ENCODE results near the gene PLIN4.
"Not testable (repeated sequence)": the region's sequence is repeated elsewhere in the genome, so short reads cannot be mapped to it uniquely, and the experiment has no call there.

Gene PLIN4

DNA sequence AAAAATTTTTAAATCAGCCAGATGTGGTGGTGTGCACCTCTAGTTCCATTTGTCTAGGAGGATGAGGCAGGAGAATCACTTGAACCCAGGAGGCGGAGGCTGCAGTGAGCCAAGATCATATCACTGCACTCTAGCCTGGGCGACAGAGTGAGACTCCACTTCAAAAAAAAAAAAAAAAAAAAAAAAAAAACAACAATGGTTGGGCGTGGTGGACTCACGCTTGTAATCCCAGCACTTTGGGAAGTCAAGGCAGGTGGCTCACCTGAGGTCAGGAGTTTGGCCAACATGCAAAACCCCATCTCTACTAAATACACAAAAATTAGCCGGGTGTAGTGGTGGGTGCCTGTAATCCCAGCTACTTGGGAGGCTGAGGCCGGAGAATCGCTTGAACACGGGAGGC lies 9.1 kb upstream of the PLIN4 start:
- FAIRE-seq = not testable (repeated sequence)

GRCh38 chr19:4525563-4526002 lies 7.3 kb upstream of the PLIN4 start:
- no peak for FAIRE-seq
- no peak for DNase-seq (ENCODE audit: extremely low spot score, insufficient read length, low read depth)

More for the DNA sequence above, 9.1 kb upstream of the PLIN4 start:
- DNase-seq (ENCODE audit: extremely low spot score, insufficient read length, low read depth) = not testable (repeated sequence)

- FAIRE-seq = peak; percentile 73
Observed at GRCh38 chr19:4524808-4525562, 6.7 kb upstream of the PLIN4 start.

DNA sequence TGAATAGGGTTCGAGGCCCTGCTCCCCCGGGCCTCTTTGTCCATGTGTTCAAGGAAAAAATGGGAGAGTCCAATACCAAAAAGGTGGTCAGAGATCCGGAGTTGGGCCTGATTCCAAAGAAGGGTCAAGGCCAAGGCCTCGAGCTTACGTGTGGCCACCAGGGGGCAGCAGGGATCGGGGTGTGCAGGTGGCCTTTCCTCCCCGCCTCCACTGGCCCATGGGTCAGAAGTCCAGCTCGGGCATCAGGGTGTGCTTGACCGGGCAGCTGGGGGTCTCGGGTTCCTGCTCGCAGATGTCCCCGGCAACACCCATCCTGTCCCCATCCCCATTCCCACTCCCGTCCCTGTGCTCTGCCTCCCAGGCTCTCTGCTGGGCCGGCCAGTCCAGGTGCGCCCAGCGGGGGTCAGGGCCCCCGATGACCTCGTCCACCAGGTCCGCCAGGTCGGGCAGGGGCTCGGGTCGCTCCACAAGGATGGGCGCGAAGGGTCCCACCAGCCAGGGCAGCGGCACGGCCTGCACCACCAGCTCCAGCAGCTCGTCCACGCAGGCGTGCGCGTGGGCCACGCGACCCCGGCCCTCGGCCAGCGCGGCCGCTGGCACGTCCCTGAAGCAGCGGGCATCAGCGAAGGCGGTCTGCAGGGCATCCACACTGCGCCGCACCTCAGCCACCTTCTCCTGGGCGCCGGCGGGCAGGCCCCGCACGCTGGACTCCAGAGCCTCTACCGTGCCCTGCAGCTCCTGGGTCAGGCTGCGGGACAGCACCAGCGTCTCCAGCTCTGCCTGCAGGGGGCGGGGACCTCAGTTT lies 5.2 kb upstream of the PLIN4 start:
- DNase-seq (ENCODE audit: extremely low spot score, insufficient read length, low read depth) = peak; percentile 32
- peak; percentile 59 for FAIRE-seq

More at GRCh38 chr19:4524808-4525562, 6.7 kb upstream of the PLIN4 start:
- peak; percentile 36 for DNase-seq (ENCODE audit: extremely low spot score, insufficient read length, low read depth)

GRCh38 chr19:4522291-4523002 lies 4.2 kb upstream of the PLIN4 start:
- FAIRE-seq = no peak
- DNase-seq (ENCODE audit: extremely low spot score, insufficient read length, low read depth) = no peak

GRCh38 chr19:4521888-4522242 lies 3.6 kb upstream of the PLIN4 start:
- no peak for FAIRE-seq
- no peak for DNase-seq (ENCODE audit: extremely low spot score, insufficient read length, low read depth)

DNA sequence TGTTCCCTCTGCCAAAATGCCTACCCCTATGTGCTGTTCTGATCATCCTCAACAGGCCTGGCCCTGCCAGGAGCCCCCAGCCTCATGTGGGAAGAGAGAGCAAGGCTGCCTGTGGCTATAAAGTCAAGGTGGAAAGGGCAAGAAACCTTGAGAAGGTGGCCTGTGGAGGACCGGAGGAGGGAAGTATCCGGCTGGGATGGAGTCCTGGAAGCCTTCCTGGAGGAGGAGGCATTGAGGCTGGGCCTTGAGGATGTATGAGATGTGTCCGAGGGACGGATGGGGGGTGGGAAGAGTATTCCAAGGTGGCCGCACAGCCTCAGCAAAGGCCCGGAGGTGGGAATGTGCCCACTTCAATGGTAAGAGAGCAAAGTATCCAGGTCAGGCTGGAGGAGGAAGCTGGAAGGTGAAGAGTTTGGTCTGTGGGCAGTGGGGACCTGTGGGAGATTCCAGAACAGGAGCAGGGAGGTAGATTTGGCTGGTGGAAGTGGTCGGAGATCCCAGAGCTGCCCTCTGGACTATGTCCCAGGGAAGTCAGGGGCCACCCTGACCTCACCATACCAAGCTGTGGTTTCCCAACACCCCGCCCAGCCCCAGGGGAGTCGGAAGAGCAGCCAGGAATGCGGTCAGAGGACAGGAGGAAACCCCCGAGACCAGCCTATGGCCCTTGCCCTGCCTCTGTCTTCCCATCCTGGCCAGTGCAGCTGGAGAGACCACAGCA lies 3.0 kb upstream of the PLIN4 start:
- FAIRE-seq = no peak
- no peak for DNase-seq (ENCODE audit: extremely low spot score, insufficient read length, low read depth)

GRCh38 chr19:4519521-4520277 lies 1.4 kb upstream of the PLIN4 start:
- FAIRE-seq = no peak

GRCh38 chr19:4519172-4519496 lies 848 bp upstream of the PLIN4 start:
- no peak for FAIRE-seq
- DNase-seq (ENCODE audit: extremely low spot score, insufficient read length, low read depth) = no peak

More at GRCh38 chr19:4519521-4520277, 1.4 kb upstream of the PLIN4 start:
- DNase-seq (ENCODE audit: extremely low spot score, insufficient read length, low read depth) = no peak

GRCh38 chr19:4517451-4518057 lies 732 bp downstream of the PLIN4 start:
- no peak for DNase-seq (ENCODE audit: extremely low spot score, insufficient read length, low read depth)
- FAIRE-seq = no peak

GRCh38 chr19:4516939-4517300 lies 1.4 kb downstream of the PLIN4 start:
- FAIRE-seq (no peak), DNase-seq (ENCODE audit: extremely low spot score, insufficient read length, low read depth) (no peak)

DNA sequence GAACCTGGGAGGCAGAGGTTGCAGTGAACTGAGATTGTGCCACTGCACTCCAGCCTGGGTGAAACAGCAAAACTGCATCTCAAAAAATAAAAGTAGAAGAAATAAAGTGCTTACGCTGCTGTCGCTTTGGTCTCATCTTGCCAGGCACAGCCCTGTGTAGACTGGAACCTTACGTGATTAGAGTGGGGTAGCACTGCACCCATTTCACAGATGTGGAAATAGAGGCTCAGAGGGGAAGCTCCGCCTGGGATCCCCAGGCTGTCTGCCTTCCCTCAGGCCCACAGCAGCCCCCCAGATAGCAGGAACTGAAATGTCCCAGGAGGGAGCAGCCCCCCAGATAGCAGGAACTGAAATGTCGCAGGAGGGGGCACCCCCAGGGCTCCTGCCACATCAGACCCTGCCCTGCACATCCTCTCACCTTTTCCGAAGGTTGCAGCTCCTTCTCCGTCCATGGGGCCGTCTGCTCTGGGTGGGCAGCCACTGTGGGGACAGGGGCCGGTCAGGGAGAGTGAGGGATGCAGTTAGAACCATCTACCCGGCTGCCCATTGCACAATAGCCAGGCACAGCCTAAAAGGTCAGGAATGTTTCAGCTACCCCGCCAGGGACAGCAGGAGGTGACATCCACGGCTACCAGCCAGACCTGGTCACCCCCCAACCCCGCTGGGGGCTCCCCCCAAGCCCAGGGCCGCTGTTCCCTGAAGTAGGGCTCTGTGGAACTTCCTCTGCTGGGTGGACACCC lies 1.9 kb downstream of the PLIN4 start:
- no peak for DNase-seq (ENCODE audit: extremely low spot score, insufficient read length, low read depth)
- FAIRE-seq = no peak

DNA sequence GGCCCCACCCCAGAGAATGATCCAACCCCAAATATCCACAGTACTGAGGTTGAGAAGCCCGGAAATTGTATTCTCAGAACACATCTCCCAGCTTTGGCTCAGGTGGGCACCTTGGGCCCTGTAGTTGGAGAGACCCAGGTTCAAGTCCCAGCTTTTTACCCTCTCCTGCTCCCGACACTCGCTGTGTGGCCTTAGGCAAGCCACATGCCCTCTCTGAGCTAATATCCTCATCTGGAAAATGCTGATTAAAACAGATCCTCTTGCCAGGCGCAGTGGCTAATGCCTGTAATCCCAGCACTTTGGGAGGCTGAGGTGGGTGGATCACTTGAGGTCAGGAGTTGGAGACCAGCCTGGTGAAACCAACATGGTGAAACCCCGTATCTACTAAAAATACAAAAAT lies 2.6 kb downstream of the PLIN4 start:
- FAIRE-seq (no peak), DNase-seq (ENCODE audit: extremely low spot score, insufficient read length, low read depth) (no peak)

- DNase-seq (ENCODE audit: extremely low spot score, insufficient read length, low read depth) = no peak
Observed at GRCh38 chr19:4513248-4513647, 5.0 kb downstream of the PLIN4 start.

GRCh38 chr19:4512070-4512469 lies 6.2 kb downstream of the PLIN4 start:
- no peak for FAIRE-seq
- no peak for DNase-seq (ENCODE audit: extremely low spot score, insufficient read length, low read depth)

More at GRCh38 chr19:4513248-4513647, 5.0 kb downstream of the PLIN4 start:
- no peak for FAIRE-seq

DNA sequence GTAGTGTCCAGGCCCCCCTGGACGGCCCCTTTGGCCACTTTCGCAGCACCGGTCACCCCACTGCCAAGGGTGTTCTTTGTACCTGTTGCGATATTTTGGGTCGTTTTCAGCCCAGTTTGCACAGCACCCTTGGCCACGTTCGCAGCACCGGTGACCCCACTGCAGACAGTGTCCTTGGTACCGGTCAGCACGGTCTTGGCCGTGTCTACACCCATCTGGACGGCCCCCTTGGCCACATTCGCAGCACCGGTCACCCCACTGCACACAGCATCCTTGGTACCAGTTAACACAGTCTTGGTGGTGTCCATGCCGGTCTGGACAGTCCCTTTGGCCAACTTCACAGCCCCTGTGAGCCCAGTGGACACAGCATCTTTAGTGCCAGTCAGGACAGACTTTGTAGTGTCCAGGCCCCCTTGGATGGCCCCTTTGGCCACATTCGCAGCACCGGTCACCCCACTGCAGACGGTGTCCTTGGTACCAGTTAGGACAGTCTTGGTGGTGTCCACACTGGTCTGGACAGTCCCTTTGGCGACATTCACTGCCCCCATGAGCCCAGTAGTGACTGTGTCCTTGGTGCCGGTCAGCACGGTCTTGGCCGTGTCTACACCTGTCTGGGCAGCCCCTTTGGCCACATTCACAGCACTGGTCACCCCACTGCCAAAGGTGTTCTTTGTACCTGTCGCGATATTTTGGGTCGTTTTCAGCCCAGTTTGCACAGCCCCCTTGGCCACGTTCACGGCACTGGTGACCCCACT lies 6.8 kb downstream of the PLIN4 start:
- no peak for DNase-seq (ENCODE audit: extremely low spot score, insufficient read length, low read depth)
- no peak for FAIRE-seq

DNA sequence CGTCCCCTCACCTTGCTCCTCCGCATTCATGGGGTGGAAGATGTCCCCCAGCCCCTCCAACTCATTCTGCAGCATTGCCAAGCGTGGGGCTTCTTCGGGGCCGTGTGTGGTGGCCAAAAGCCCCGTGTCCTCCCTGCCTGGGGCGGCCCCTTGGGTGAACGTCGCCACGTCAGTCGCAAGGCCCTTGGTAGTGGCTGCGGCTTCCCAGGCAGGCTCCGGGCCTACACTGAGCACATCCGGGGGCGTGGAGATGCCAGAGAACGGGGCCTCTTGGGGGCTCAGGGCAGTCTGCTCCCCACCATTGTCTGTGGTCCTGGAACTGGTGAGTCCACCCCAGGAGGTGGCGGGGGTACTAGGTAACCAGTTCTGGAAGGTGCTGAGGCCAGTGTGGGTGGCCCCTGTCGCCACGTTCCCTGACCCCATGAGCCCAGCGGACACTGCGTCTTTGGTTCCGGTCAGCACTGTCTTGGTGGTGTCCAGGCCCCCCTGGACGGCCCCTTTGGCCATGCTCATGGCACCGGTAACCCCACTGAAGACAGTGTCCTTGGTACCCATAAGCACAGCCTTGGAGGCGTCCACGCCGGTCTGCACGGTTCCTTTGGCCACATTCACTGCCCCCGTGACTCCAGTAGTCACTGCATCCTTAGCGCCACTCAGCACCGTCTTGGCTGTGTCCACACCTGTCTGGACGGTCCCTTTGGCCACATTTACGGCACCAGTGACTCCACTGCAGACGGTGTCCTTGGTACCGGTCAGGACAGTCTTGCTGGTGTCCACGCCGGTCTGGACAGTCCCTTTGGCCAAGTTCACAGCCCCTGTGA lies 7.6 kb downstream of the PLIN4 start:
- DNase-seq (ENCODE audit: extremely low spot score, insufficient read length, low read depth) = no peak
- no peak for FAIRE-seq
